Activated CD8-positive, alpha-beta memory T cell treated with anti-CD3 and anti-CD28 coated beads, Interleukin-2, amount 10 ng/mL, durations not matched to agents 7 days and 5 days (primary cell): ENCODE data around the gene DOCK10. TPM values are rescaled to one million over a fixed set of nuclear protein-coding genes. Genes with fewer than 3 reads are reported as not detected.
A peak's percentile ranks its signal among the peaks of the same experiment; 100 is the strongest.

Source experiments
- ATAC-seq: fragments of 150-1000 bp; cut with Tn5 transposase; one replicate; pipeline ENCODE4 v1.10.0; 2021; ENCODE audit warnings: moderate library complexity
- CTCF ChIA-PET: fragments of 350-600 bp; sonication (Branson Sonifier 250); formaldehyde crosslinking; loops from one replicate; lab custom pipeline; 2021; ENCODE audit warnings: antibody characterized with exemption; lab: Charles Lee
- DNase-seq: peaks from one replicate; pipeline ENCODE4 v3.0.0-alpha.2; 2020
- H3K27ac Mint-ChIP-seq: one replicate; pipeline ENCODE4 v1.8.0; 2021; ENCODE audit warnings: mild to moderate bottlenecking, mixed read lengths
- H3K27me3 Mint-ChIP-seq: one replicate; pipeline ENCODE4 v1.8.0; 2021; ENCODE audit warnings: mixed read lengths
- H3K36me3 Mint-ChIP-seq: one replicate; pipeline ENCODE4 v1.8.0; 2021; ENCODE audit warnings: mild to moderate bottlenecking, mixed read lengths
- H3K4me1 Mint-ChIP-seq: one replicate; pipeline ENCODE4 v1.8.0; 2021; ENCODE audit warnings: mixed read lengths
- H3K4me3 Mint-ChIP-seq: one replicate; pipeline ENCODE4 v1.8.0; 2021; ENCODE audit warnings: mild to moderate bottlenecking, moderate library complexity, mixed read lengths
- H3K9me3 Mint-ChIP-seq: one replicate; pipeline ENCODE4 v1.8.0; 2022; ENCODE audit warnings: low read depth, mixed read lengths
- total RNA-seq, 2 experiments: library from RNA; stranded (reverse); gene quantifications; one replicate each; pipeline ENCODE4 v1.2.3, GENCODE V29; 2021

DOCK10 gene
- total RNA-seq, 2 experiments from 2014 or later = 251 to 271 TPM

DNA sequence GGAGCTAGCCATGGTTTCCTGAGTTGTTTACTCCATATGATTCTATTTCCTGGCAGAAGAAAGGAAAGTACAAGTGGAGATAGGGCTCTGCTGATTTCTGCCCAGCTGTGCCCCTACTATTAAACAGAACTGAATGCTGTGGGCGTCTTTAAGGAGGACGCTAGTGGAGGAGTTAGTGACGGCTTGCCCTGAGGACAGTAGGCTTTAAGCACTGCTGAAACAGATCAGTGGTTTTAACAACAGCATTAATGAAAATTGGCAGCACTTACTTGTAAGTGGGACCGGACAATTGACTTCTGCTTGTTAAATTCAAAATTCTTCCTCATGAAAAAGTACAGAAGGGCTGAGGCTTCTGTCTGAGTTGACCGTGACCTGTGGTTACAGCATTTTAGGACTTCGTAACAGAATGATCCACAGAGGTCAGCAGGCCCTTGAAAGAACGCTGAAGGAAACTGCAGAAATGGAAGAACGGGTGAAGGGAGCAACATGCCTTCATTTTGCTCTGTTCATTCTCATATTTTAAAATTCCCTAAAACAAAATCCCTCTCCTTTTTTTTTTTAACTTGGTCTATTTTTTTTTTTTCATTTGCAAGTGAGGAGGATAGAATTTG lies 245.5 kb downstream of the DOCK10 start:
- Mint-ChIP-seq H3K27ac (no peak overlapping the region), H3K4me3 (no peak overlapping the region), H3K9me3 (no peaks in the 10 kb centered on the region), H3K27me3 (no peaks in the 10 kb centered on the region), H3K4me1 (no peaks in the 10 kb centered on the region), H3K36me3 (peaks cover 75% of the 10 kb centered on the region)
- no peak for DNase-seq
- CTCF ChIA-PET = no interaction called here
- ATAC-seq = no peak

- Mint-ChIP-seq H3K4me1 (peaks cover 1% of the 10 kb centered on the region), H3K27ac (no peak overlapping the region), H3K4me3 (no peak overlapping the region), H3K36me3 (peaks cover 67% of the 10 kb centered on the region), H3K9me3 (no peaks in the 10 kb centered on the region), H3K27me3 (no peaks in the 10 kb centered on the region)
- no peak for DNase-seq
- CTCF ChIA-PET = no interaction called here
- ATAC-seq = no peak
These were observed 248.3 kb downstream of the DOCK10 start for GRCh38 chr2:224793946-224794345.

DNA sequence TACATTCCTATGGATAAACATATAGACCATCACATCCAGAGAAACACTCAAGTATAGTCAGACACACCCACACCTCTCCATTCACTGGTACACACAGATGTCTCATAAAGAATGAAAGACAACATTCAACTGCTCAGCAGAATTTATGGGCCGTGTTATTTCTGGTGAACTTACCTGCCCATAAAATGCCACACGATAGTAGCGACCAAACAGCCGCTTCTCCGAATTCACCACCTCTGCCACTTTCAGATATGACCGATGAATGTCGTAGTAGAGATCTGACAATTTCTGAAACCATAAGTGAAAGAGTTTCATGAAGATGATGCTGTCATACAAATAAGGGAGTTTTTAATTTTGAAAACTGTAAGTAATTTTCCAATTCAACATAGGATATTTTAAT lies 255.4 kb downstream of the DOCK10 start:
- no peaks in the 10 kb centered on the region for H3K27me3 Mint-ChIP-seq
- peaks cover 52% of the 10 kb centered on the region for H3K36me3 Mint-ChIP-seq
- no peaks in the 10 kb centered on the region for H3K9me3 Mint-ChIP-seq
- CTCF ChIA-PET = no interaction called here
- ATAC-seq = no peak
- H3K4me3 Mint-ChIP-seq = no peak overlapping the region
- H3K4me1 Mint-ChIP-seq = peaks cover 3% of the 10 kb centered on the region
- DNase-seq = no peak
- H3K27ac Mint-ChIP-seq = no peak overlapping the region

GRCh38 chr2:224781400-224781799 lies 260.9 kb downstream of the DOCK10 start:
- Mint-ChIP-seq H3K4me3 (no peak overlapping the region), H3K27me3 (no peaks in the 10 kb centered on the region), H3K4me1 (peaks cover 4% of the 10 kb centered on the region), H3K27ac (peak overlapping the region; percentile 47), H3K9me3 (no peaks in the 10 kb centered on the region), H3K36me3 (peaks cover 47% of the 10 kb centered on the region)
- DNase-seq = no peak
- ATAC-seq = no peak
- CTCF ChIA-PET = interaction anchor here (1.5 kb wide), 2 partner anchors 9 to 234 kb away, joined by 3 read pairs; no protein-coding TSS in a partner anchor

- no peak for DNase-seq
- CTCF ChIA-PET = interaction anchor here (0.6 to 1.5 kb wide), 6 partner anchors 9 to 441 kb away, joined by 3 read pairs; no protein-coding TSS in a partner anchor
- H3K36me3 Mint-ChIP-seq = peaks cover 45% of the 10 kb centered on the region
- H3K9me3 Mint-ChIP-seq = no peaks in the 10 kb centered on the region
- H3K4me1 Mint-ChIP-seq = peaks cover 4% of the 10 kb centered on the region
- H3K27me3 Mint-ChIP-seq = no peaks in the 10 kb centered on the region
- H3K4me3 Mint-ChIP-seq = no peak overlapping the region
- ATAC-seq = no peak
- no peak overlapping the region for H3K27ac Mint-ChIP-seq
These were observed 261.4 kb downstream of the DOCK10 start for GRCh38 chr2:224780823-224781222.

- H3K4me3 Mint-ChIP-seq = no peak overlapping the region
These were observed 262.2 kb downstream of the DOCK10 start for GRCh38 chr2:224780106-224780505.

DNA sequence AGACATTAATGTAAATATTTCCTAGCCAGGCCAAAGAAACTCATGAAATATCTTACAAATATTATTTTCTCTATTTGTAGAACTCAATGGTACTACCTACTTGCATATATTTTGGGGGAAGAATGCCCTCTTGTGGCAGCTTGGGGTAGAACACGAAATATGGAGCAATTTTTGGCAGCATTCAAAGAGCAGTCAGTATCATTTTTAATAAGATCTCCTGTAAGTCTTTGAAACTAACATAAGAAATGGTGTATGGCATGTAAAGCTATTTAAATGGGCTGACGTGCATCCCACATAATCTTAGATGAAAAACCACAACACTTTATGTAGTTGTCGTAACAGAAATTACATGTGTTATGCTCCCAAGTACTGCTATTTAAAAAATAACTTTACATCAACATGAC lies 263.8 kb downstream of the DOCK10 start:
- Mint-ChIP-seq H3K27ac (no peak overlapping the region), H3K9me3 (no peaks in the 10 kb centered on the region), H3K4me3 (no peak overlapping the region), H3K36me3 (peaks cover 45% of the 10 kb centered on the region), H3K27me3 (no peaks in the 10 kb centered on the region), H3K4me1 (peaks cover 4% of the 10 kb centered on the region)
- DNase-seq (peak; percentile 72), ATAC-seq (peak; percentile 60)
- CTCF ChIA-PET = interaction anchor here (0.8 to 1.8 kb wide), 6 partner anchors 10 to 142 kb away, joined by 3 to 10 read pairs (median 4); no protein-coding TSS in a partner anchor

More at GRCh38 chr2:224780106-224780505, 262.2 kb downstream of the DOCK10 start:
- Mint-ChIP-seq H3K9me3 (no peaks in the 10 kb centered on the region), H3K27ac (peak overlapping the region; percentile 2), H3K27me3 (no peaks in the 10 kb centered on the region), H3K4me1 (peaks cover 4% of the 10 kb centered on the region), H3K36me3 (peaks cover 44% of the 10 kb centered on the region)
- CTCF ChIA-PET = interaction anchor here (0.7 to 1.2 kb wide), 3 partner anchors 10 to 440 kb away, joined by 3 read pairs; no protein-coding TSS in a partner anchor
- ATAC-seq = no peak
- no peak for DNase-seq

DNA sequence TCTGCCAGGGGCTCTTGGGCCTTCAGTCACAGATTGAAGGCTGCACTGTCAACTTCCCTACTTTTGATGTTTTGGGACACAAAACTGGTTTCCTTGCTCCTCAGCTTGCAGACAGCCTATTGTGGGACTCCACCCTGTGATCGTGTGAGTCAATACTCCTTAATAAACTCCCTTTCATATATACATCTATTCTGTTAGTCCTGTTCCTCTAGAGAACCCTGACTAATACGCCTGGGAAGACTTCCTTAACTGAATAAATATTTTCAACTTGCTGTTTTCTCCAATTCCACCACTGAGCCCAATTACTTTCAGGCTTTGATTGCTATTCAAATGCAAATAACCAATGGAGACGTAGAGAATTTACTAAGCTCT lies 264.7 kb downstream of the DOCK10 start:
- CTCF ChIA-PET = interaction anchor here (0.7 to 1.8 kb wide), 5 partner anchors 9 to 408 kb away, joined by 3 to 10 read pairs (median 3); no protein-coding TSS in a partner anchor
- H3K9me3 Mint-ChIP-seq = no peaks in the 10 kb centered on the region
- peaks cover 49% of the 10 kb centered on the region for H3K36me3 Mint-ChIP-seq
- H3K27me3 Mint-ChIP-seq = no peaks in the 10 kb centered on the region
- H3K27ac Mint-ChIP-seq = no peak overlapping the region
- DNase-seq = no peak
- no peak for ATAC-seq
- no peak overlapping the region for H3K4me3 Mint-ChIP-seq
- peaks cover 4% of the 10 kb centered on the region for H3K4me1 Mint-ChIP-seq

DNA sequence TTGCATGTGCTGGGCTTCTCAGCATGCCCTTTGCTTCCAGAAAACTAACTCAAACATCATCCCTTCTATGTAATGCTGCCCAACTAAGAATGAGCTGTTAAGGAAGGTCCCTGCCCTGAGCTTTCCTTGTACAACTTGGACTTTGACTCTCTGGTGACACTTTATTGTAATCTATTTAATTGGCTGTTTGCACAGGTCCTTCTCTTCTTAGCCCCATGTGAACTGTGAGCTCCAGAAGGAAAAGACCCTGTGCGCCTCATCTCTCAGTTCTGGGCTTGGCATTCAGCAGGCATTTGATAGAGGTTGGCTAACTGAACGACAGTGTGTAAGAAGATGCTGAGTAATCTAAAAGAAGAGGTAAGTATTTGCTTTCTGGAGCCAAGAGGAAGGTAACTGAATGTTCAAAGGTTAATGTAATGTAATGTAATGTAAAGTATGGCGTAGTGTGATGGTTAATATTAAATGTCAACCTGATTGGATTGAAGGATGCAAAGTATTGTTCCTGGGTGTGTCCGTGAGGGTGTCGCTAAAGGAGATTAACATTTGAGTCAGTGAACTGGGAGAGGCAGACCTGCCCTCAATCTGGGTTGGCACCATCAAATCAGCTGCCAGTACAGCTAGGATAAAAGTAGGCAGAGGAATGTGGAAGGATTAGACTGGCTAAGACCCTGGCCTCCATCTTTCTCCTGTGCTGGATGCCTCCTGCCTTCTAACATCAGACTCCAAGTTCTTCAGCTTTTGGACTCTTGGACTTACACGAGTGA lies 265.3 kb downstream of the DOCK10 start:
- CTCF ChIA-PET = interaction anchor here (1.8 kb wide), 1 partner anchor 8 kb away, joined by 5 read pairs; no protein-coding TSS in a partner anchor
- no peak overlapping the region for H3K4me3 Mint-ChIP-seq
- H3K4me1 Mint-ChIP-seq = peaks cover 4% of the 10 kb centered on the region
- no peak overlapping the region for H3K27ac Mint-ChIP-seq
- H3K9me3 Mint-ChIP-seq = no peaks in the 10 kb centered on the region
- H3K36me3 Mint-ChIP-seq = peaks cover 54% of the 10 kb centered on the region
- ATAC-seq (no peak), DNase-seq (no peak)
- H3K27me3 Mint-ChIP-seq = no peaks in the 10 kb centered on the region

GRCh38 chr2:224775647-224776046 lies 266.6 kb downstream of the DOCK10 start:
- CTCF ChIA-PET = interaction anchor here (1.1 kb wide), 1 partner anchor 10 kb away, joined by 3 read pairs; no protein-coding TSS in a partner anchor
- no peak for ATAC-seq
- Mint-ChIP-seq H3K27me3 (no peaks in the 10 kb centered on the region), H3K36me3 (peaks cover 60% of the 10 kb centered on the region), H3K4me3 (no peak overlapping the region), H3K9me3 (no peaks in the 10 kb centered on the region), H3K27ac (no peak overlapping the region), H3K4me1 (peaks cover 10% of the 10 kb centered on the region)
- no peak for DNase-seq

DNA sequence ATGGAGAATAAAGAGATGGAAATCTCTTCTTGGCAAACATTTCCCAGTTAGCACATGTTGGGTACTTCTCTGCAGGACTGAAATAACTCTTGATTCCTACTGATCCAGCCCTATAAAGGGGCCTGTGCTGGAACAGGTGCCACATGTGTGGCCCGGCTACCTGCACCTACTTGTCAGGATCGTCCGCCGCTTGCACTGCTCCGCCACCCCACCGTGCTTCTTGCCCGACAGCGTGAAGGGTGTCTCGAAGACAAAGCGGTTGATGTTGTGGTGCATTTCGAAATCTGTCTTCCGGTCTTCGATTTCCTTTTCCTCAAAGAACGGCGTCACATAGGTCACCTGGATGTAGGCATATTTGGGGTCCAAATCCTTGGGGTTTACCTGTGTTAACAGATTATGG lies 267.5 kb downstream of the DOCK10 start:
- Mint-ChIP-seq H3K4me1 (peaks cover 19% of the 10 kb centered on the region), H3K4me3 (no peak overlapping the region), H3K27ac (no peak overlapping the region), H3K9me3 (no peaks in the 10 kb centered on the region), H3K27me3 (no peaks in the 10 kb centered on the region), H3K36me3 (peaks cover 69% of the 10 kb centered on the region)
- CTCF ChIA-PET = no interaction called here
- ATAC-seq (no peak), DNase-seq (no peak)

- Mint-ChIP-seq H3K4me1 (peaks cover 24% of the 10 kb centered on the region), H3K36me3 (peaks cover 85% of the 10 kb centered on the region), H3K9me3 (no peaks in the 10 kb centered on the region), H3K4me3 (no peak overlapping the region), H3K27ac (no peak overlapping the region), H3K27me3 (no peaks in the 10 kb centered on the region)
- no peak for DNase-seq
- CTCF ChIA-PET = interaction anchor here (1.0 kb wide), 1 partner anchor 9 kb away, joined by 3 read pairs; no protein-coding TSS in a partner anchor
- no peak for ATAC-seq
These were observed 269.8 kb downstream of the DOCK10 start for GRCh38 chr2:224772494-224772893.

DNA sequence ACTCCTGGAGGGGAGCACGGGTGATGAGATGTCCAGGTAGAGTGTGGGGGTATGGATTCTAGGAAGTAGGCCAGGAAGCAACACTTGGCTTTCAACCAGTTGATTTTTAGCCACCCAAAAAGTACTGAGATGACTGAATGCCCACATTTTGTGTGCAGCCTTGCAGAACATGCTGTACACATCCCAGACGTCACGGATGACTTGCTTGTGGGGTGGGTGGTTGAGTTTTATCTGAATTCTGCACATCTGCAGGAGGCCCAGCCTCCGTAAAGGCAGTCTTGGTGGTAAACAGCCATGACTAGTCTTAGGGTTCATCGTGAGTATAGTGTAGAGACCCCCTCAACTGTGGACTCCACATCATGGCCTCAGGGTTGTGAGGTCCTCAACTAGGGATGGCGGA lies 272.8 kb downstream of the DOCK10 start:
- ATAC-seq (peak; percentile 23), DNase-seq (peak; percentile 48)
- Mint-ChIP-seq H3K9me3 (no peaks in the 10 kb centered on the region), H3K4me1 (peaks cover 33% of the 10 kb centered on the region), H3K4me3 (no peak overlapping the region), H3K27ac (no peak overlapping the region), H3K36me3 (peaks cover 93% of the 10 kb centered on the region), H3K27me3 (no peaks in the 10 kb centered on the region)
- CTCF ChIA-PET = no interaction called here
